IMR-90 (cell line): ENCODE data around the gene CNGA1. TPM values are rescaled to one million over a fixed set of nuclear protein-coding genes. Genes with fewer than 3 reads are reported as not detected.

Source experiments
- ATAC-seq: fragments of 200-7000 bp; cut with Tn5 transposase; 2 replicates; pipeline ENCODE4 v1.9.1; 2020; ENCODE audit warnings: low read depth, mild to moderate bottlenecking, moderate library complexity
- BruUV-seq: library from RNA; stranded (reverse); fragments of 400-500 nt; replicated peaks from 2 replicates; lab custom pipeline; 2021; lab: Mats Ljungman, UMichigan
- CTCF ChIA-PET: fragments of 300-600 bp; formaldehyde crosslinking; extraction: SDS; loops from one replicate; lab custom pipeline; 2021; ENCODE audit warnings: antibody characterized with exemption; lab: Yijun Ruan, JAX
- POLR2A ChIA-PET: fragments of 300-600 bp; sonication (Branson Sonifier 250); formaldehyde crosslinking; loops from one replicate; lab custom pipeline; 2022; ENCODE audit warnings: antibody characterized with exemption; ENCODE audit not compliant: unreplicated experiment; lab: Charles Lee
- DNase-seq: peaks from one replicate; pipeline ENCODE4 v3.0.0; 2013
- H2AFZ ChIP-seq: replicated peaks from 2 replicates; pipeline ENCODE3; 2013; ENCODE audit warnings: low read length, mild to moderate bottlenecking; ENCODE audit not compliant: poor library complexity
- H2AK5ac ChIP-seq: 2 replicates; pipeline ENCODE4 v1.6.1; 2013; ENCODE audit warnings: low read depth, low read length, inconsistent platforms
- H2AK9ac ChIP-seq: replicated peaks from 2 replicates; pipeline ENCODE3; 2013; ENCODE audit warnings: mild to moderate bottlenecking, low read depth, low read length, moderate library complexity; ENCODE audit not compliant: poor library complexity
- H2BK120ac ChIP-seq: 2 replicates; pipeline ENCODE4 v1.6.1; 2013; ENCODE audit warnings: low read depth, low read length, inconsistent platforms
- H2BK15ac ChIP-seq: 3 replicates; pipeline ENCODE4 v1.6.1; 2013; ENCODE audit warnings: low read depth, low read length, inconsistent platforms
- H2BK20ac ChIP-seq: 2 replicates; pipeline ENCODE4 v1.6.1; 2013; ENCODE audit warnings: low read depth, mild to moderate bottlenecking, inconsistent platforms, low read length, moderate library complexity
- H2BK5ac ChIP-seq: 2 replicates; pipeline ENCODE4 v1.6.1; 2013; ENCODE audit warnings: mild to moderate bottlenecking, low read depth, low read length, inconsistent platforms; ENCODE audit not compliant: poor library complexity, severe bottlenecking
- H3K14ac ChIP-seq: replicated peaks from 2 replicates; pipeline ENCODE4 v1.6.1; 2013; ENCODE audit warnings: low read depth, low read length, inconsistent platforms
- H3K18ac ChIP-seq: 2 replicates; pipeline ENCODE4 v1.6.1; 2013; ENCODE audit warnings: low read depth, low read length, control low read depth
- H3K23ac ChIP-seq: 2 replicates; pipeline ENCODE4 v1.6.1; 2013; ENCODE audit warnings: low read depth, low read length, inconsistent platforms
- H3K27ac ChIP-seq: 2 replicates; pipeline ENCODE4 v1.5.1; 2013; ENCODE audit warnings: mild to moderate bottlenecking, control low read depth, low read length; ENCODE audit not compliant: insufficient read depth
- H3K27me3 ChIP-seq: 2 replicates; pipeline ENCODE4 v1.6.1; 2013; ENCODE audit warnings: low read length; ENCODE audit not compliant: control insufficient read depth, insufficient read depth
- H3K36me3 ChIP-seq: 2 replicates; pipeline ENCODE4 v1.6.1; 2013; ENCODE audit warnings: low read length, mixed read lengths; ENCODE audit not compliant: control insufficient read depth, insufficient read depth
- H3K4ac ChIP-seq: 2 replicates; pipeline ENCODE4 v1.6.1; 2013; ENCODE audit warnings: low read depth, low read length, inconsistent platforms
- H3K4me1 ChIP-seq: 2 replicates; pipeline ENCODE4 v1.6.1; 2013; ENCODE audit warnings: low read length, mixed read lengths; ENCODE audit not compliant: control insufficient read depth, insufficient read depth
- H3K4me2 ChIP-seq: 2 replicates; pipeline ENCODE4 v1.6.1; 2013; ENCODE audit warnings: low read depth, mild to moderate bottlenecking, control low read depth, low read length, moderate library complexity
- H3K4me3 ChIP-seq: 2 replicates; pipeline ENCODE4 v1.5.1; 2013; ENCODE audit warnings: low read depth, mild to moderate bottlenecking, control low read depth, low read length, moderate library complexity; ENCODE audit not compliant: insufficient read depth
- H3K56ac ChIP-seq: 2 replicates; pipeline ENCODE4 v1.6.1; 2013; ENCODE audit warnings: low read length, inconsistent platforms; ENCODE audit not compliant: insufficient read depth; ENCODE audit errors: extremely low read depth
- H3K79me1 ChIP-seq, 2 experiments: 2 replicates each; pipeline ENCODE4 v1.6.1; 2013; ENCODE audit warnings: low read length in 2 of 2, inconsistent platforms in 1 of 2, low read depth in 1 of 2
- H3K9ac ChIP-seq: 2 replicates; pipeline ENCODE4 v1.6.1; 2013; ENCODE audit warnings: low read depth, low read length, control low read depth
- H3K9me1 ChIP-seq: 2 replicates; pipeline ENCODE4 v1.6.1; 2013; ENCODE audit warnings: low read length, inconsistent platforms; ENCODE audit not compliant: insufficient read depth
- H3K9me3 ChIP-seq: 2 replicates; pipeline ENCODE4 v1.6.1; 2013; ENCODE audit warnings: low read length; ENCODE audit not compliant: control insufficient read depth, insufficient read depth
- H4K20me1 ChIP-seq: 2 replicates; pipeline ENCODE4 v1.6.1; 2013; ENCODE audit warnings: low read length, inconsistent platforms; ENCODE audit not compliant: insufficient read depth
- H4K5ac ChIP-seq: 2 replicates; pipeline ENCODE4 v1.6.1; 2013; ENCODE audit warnings: mild to moderate bottlenecking, low read depth, low read length, control low read depth
- H4K8ac ChIP-seq, 2 experiments: 2 replicates each; pipeline ENCODE4 v1.6.1; 2013; ENCODE audit warnings: low read depth in 2 of 2, low read length in 2 of 2, control low read depth in 1 of 2, inconsistent platforms in 1 of 2
- H4K91ac ChIP-seq: 2 replicates; pipeline ENCODE4 v1.6.1; 2013; ENCODE audit warnings: low read depth, low read length, inconsistent platforms; ENCODE audit not compliant: insufficient read depth
- BHLHE40 ChIP-seq: fragments of 150-350 bp; IDR thresholded peaks from 2 replicates; pipeline ENCODE4 v1.6.1; 2016; ENCODE audit warnings: mild to moderate bottlenecking, low read depth, low read length
- CEBPB ChIP-seq: IDR thresholded peaks from 2 replicates; pipeline ENCODE4 v1.6.1; 2012; ENCODE audit warnings: low read depth, low read length, improper control_type of control experiment
- CHD1 ChIP-seq: IDR thresholded peaks from 2 replicates; pipeline ENCODE4 v1.6.1; 2012; ENCODE audit warnings: low read depth, low read length, improper control_type of control experiment
- FOS ChIP-seq: fragments of 150-350 bp; IDR thresholded peaks from 2 replicates; pipeline ENCODE4 v1.6.1; 2016; ENCODE audit warnings: low read depth, low read length
- MAFK ChIP-seq: IDR thresholded peaks from 2 replicates; pipeline ENCODE4 v1.6.1; 2012; ENCODE audit warnings: low read depth, low read length, improper control_type of control experiment
- MAZ ChIP-seq: IDR thresholded peaks from 2 replicates; pipeline ENCODE4 v1.6.1; 2012; ENCODE audit warnings: low read depth, mild to moderate bottlenecking, low read length, improper control_type of control experiment, moderate library complexity, borderline replicate concordance
- MXI1 ChIP-seq: IDR thresholded peaks from 2 replicates; pipeline ENCODE4 v1.6.1; 2012; ENCODE audit warnings: low read depth, mild to moderate bottlenecking, low read length, moderate library complexity, borderline replicate concordance
- NFE2L2 ChIP-seq: fragments of 150-350 bp; IDR thresholded peaks from 2 replicates; pipeline ENCODE4 v1.6.1; 2016; ENCODE audit warnings: low read depth, mild to moderate bottlenecking, low read length
- POLR2A ChIP-seq: IDR thresholded peaks from 2 replicates; pipeline ENCODE4 v1.6.1; 2012; ENCODE audit warnings: mild to moderate bottlenecking, low read depth, low read length
- RAD21 ChIP-seq: IDR thresholded peaks from 2 replicates; pipeline ENCODE4 v1.6.1; 2012; ENCODE audit warnings: low read length, improper control_type of control experiment
- RCOR1 ChIP-seq: IDR thresholded peaks from 2 replicates; pipeline ENCODE4 v1.6.1; 2012; ENCODE audit warnings: mild to moderate bottlenecking, low read length, improper control_type of control experiment; ENCODE audit not compliant: insufficient replicate concordance
- RFX5 ChIP-seq: IDR thresholded peaks from 2 replicates; pipeline ENCODE4 v1.8.0; 2012; ENCODE audit warnings: low read depth, mild to moderate bottlenecking, low read length, moderate library complexity
- SMC3 ChIP-seq: fragments of 150-350 bp; IDR thresholded peaks from 2 replicates; pipeline ENCODE4 v1.6.1; 2016; ENCODE audit warnings: low read depth, mild to moderate bottlenecking, antibody characterized with exemption, low read length, moderate library complexity
- USF2 ChIP-seq: fragments of 150-350 bp; IDR thresholded peaks from 2 replicates; pipeline ENCODE4 v1.6.1; 2017; ENCODE audit warnings: mild to moderate bottlenecking, antibody characterized with exemption, low read length, low read depth
- dilution Hi-C: fragments of 300-500 bp; cut with HindIII; formaldehyde crosslinking; loops from one replicate; pipeline ENCODE4 v1.14.3; 2018; ENCODE audit warnings: low sequenced_read_pairs; ENCODE audit not compliant: unreplicated experiment
- in situ Hi-C: fragments of 300-500 bp; cut with MboI; formaldehyde crosslinking; loops from 3 replicates; pipeline ENCODE4 v1.14.3; 2019; ENCODE audit warnings: low sequenced_read_pairs, inconsistent platforms, mixed read lengths
- intact Hi-C: fragments of 100-400 bp; cut with micrococcal nuclease; formaldehyde crosslinking; loops from 2 replicates; pipeline ENCODE4 v1.10.0; 2022
- polyA plus RNA-seq, 3 experiments: library from polyadenylated mRNA; depleted of rRNA; stranded (reverse); fragments of >200 nt; gene quantifications; 2 replicates each; pipeline ENCODE4 v1.2.3, GENCODE V29; 2012; ENCODE audit warnings: low replicate concordance in 1 of 3
- total RNA-seq: library from RNA; depleted of rRNA; stranded (reverse); fragments of >200 nt; gene quantifications from 2 replicates; pipeline ENCODE4 v1.2.3, GENCODE V29; 2012
- TF ChIP-seq, protein P1 (sequence below): conservative IDR thresholded peaks from 2 replicates; pipeline ENCODE4 v1.5.1; 2012; ENCODE audit warnings: mild to moderate bottlenecking, low read depth, low read length, improper control_type of control experiment

The CNGA1 gene
- total and polyA plus RNA-seq, 2 of the 4 experiments (the other 2 are of a cell fraction) = not detected

DNA sequence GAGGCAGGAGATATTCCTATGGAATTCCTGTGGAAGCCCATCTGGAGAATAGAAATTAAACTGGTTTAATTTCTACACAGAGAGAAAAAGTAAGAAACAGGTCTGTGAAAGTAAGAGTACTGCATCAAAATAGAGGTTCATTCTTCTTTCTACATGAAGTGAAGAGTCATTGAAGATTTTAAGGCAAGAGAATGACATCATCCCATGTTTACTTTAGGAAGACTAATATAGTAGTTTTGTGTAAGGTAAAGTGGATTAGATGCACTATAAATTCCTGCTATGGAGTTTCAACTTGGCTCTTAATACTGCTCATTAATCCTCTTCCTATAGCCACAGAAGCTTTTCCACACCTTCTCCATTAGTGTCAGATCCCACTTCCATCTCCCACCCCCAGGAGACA, 47.6 kb downstream of the CNGA1 start:
- H4K8ac ChIP-seq = no peak overlapping the region
- dilution Hi-C loops (no loop called here), in situ Hi-C loops (no loop called here), intact Hi-C loops (no loop called here)
- H3K14ac ChIP-seq = no peak overlapping the region
- H3K4me3 ChIP-seq = no peak overlapping the region
- H4K20me1 ChIP-seq = no peaks in the 10 kb centered on the region
- no peak overlapping the region for H3K4ac ChIP-seq
- no peaks in the 10 kb centered on the region for H3K9me3 ChIP-seq
- no peak overlapping the region for H2BK120ac ChIP-seq
- no peak overlapping the region for H2AK9ac ChIP-seq
- ChIA-PET POLR2A (no interaction called here), CTCF (no interaction called here)
- no peak overlapping the region for H3K23ac ChIP-seq
- no peak overlapping the region for H4K5ac ChIP-seq
- H2AFZ ChIP-seq = no peak overlapping the region
- no peak overlapping the region for H3K27ac ChIP-seq
- H3K4me1 ChIP-seq = no peaks in the 10 kb centered on the region
- no peak overlapping the region for H4K91ac ChIP-seq
- ATAC-seq (no peak), DNase-seq (no peak)
- no peak overlapping the region for H3K9ac ChIP-seq
- H3K18ac ChIP-seq = no peak overlapping the region
- no peak overlapping the region for H2BK20ac ChIP-seq
- H3K27me3 ChIP-seq = no peaks in the 10 kb centered on the region
- H2AK5ac ChIP-seq = no peak overlapping the region
- no peak overlapping the region for H3K4me2 ChIP-seq
- H3K56ac ChIP-seq = no peak overlapping the region
- no peaks in the 10 kb centered on the region for H3K36me3 ChIP-seq
- TF ChIP-seq NFE2L2 (no peak), USF2 (no peak), FOS (no peak), RAD21 (no peak), MAZ (no peak), POLR2A (no peak), RFX5 (no peak), CHD1 (no peak), RCOR1 (no peak), SMC3 (no peak), MXI1 (no peak), CEBPB (no peak), BHLHE40 (no peak), MAFK (no peak)
- TF ChIP-seq, protein P1, sequence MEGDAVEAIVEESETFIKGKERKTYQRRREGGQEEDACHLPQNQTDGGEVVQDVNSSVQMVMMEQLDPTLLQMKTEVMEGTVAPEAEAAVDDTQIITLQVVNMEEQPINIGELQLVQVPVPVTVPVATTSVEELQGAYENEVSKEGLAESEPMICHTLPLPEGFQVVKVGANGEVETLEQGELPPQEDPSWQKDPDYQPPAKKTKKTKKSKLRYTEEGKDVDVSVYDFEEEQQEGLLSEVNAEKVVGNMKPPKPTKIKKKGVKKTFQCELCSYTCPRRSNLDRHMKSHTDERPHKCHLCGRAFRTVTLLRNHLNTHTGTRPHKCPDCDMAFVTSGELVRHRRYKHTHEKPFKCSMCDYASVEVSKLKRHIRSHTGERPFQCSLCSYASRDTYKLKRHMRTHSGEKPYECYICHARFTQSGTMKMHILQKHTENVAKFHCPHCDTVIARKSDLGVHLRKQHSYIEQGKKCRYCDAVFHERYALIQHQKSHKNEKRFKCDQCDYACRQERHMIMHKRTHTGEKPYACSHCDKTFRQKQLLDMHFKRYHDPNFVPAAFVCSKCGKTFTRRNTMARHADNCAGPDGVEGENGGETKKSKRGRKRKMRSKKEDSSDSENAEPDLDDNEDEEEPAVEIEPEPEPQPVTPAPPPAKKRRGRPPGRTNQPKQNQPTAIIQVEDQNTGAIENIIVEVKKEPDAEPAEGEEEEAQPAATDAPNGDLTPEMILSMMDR = no peak
- no peak overlapping the region for H2BK15ac ChIP-seq
- H3K79me1 ChIP-seq = no peaks in the 10 kb centered on the region
- BruUV-seq = no TSS peak
- no peak overlapping the region for H2BK5ac ChIP-seq
- no peaks in the 10 kb centered on the region for H3K9me1 ChIP-seq
